ENCODE data around the gene CRIP2.

GRCh38 chr14:105460116-105460515, 14.5 kb upstream of the CRIP2 start:
- TF ChIP-seq CTCF (IDR thresholded peaks at IDR 0.05) (no peak), POLR2A (IDR thresholded peaks at IDR 0.05) (no peak)
